Keratinocyte (primary cell): ENCODE results near the gene TMCC1. TPM values are rescaled to one million over a fixed set of nuclear protein-coding genes. Genes with fewer than 3 reads are reported as not detected.

Source experiments
- DNase-seq: peaks from one replicate; pipeline ENCODE4 v3.0.0-alpha.2; 2011; ENCODE audit warnings: low read depth, missing footprints, low spot score
- FAIRE-seq: peaks from 2 replicates; lab custom pipeline; 2011; peaks lifted over from hg19 to GRCh38; lab: Jason Lieb, UNC
- H2AFZ ChIP-seq: 2 replicates; pipeline ENCODE4 v1.6.0; 2012; ENCODE audit warnings: low read length, control low read depth, inconsistent platforms; ENCODE audit not compliant: control insufficient read depth
- H3K27ac ChIP-seq: 2 replicates; pipeline ENCODE4 v1.5.1; 2011; ENCODE audit warnings: low read length; ENCODE audit not compliant: control insufficient read depth, insufficient read depth
- H3K27me3 ChIP-seq: 3 replicates; pipeline ENCODE4 v1.6.0; 2011; ENCODE audit warnings: low read length; ENCODE audit not compliant: control insufficient read depth, insufficient read depth; ENCODE audit errors: extremely low read depth
- H3K36me3 ChIP-seq, 2 experiments: 2 replicates in 1 of 2; 3 replicates in 1 of 2; pipeline ENCODE4 v1.5.1; 2011; ENCODE audit warnings: low read length in 2 of 2, mild to moderate bottlenecking in 1 of 2; ENCODE audit not compliant: control insufficient read depth in 2 of 2, insufficient read depth in 2 of 2; ENCODE audit errors: extremely low read depth in 1 of 2
- H3K4me1 ChIP-seq: 3 replicates; pipeline ENCODE4 v1.5.1; 2011; ENCODE audit warnings: low read length; ENCODE audit not compliant: control insufficient read depth, insufficient read depth; ENCODE audit errors: extremely low read depth
- H3K4me2 ChIP-seq: 3 replicates; pipeline ENCODE4 v1.6.0; 2011; ENCODE audit warnings: low read depth, low read length; ENCODE audit not compliant: control insufficient read depth, insufficient read depth; ENCODE audit errors: extremely low read depth
- H3K4me3 ChIP-seq, 3 experiments: fragments of 200-600 bp in 1 of 3; sonication (generic) in 1 of 3; 2 replicates in 2 of 3; 3 replicates in 1 of 3; pipeline ENCODE4 v1.5.1; 2011 to 2016; ENCODE audit warnings: low read length in 3 of 3, mild to moderate bottlenecking in 3 of 3, control low read depth in 2 of 3, inconsistent platforms in 1 of 3, low read depth in 1 of 3, mixed read lengths in 1 of 3, mixed run types in 1 of 3, moderate library complexity in 1 of 3; ENCODE audit not compliant: control insufficient read depth in 2 of 3, insufficient read depth in 2 of 3; ENCODE audit errors: extremely low read depth in 1 of 3
- H3K79me2 ChIP-seq: 2 replicates; pipeline ENCODE4 v1.6.0; 2012; ENCODE audit warnings: low read length; ENCODE audit not compliant: control insufficient read depth, insufficient read depth
- H3K9ac ChIP-seq: 3 replicates; pipeline ENCODE4 v1.6.0; 2011; ENCODE audit warnings: low read length; ENCODE audit not compliant: control insufficient read depth, insufficient read depth; ENCODE audit errors: extremely low read depth
- H3K9me1 ChIP-seq: 3 replicates; pipeline ENCODE4 v1.6.0; 2011; ENCODE audit warnings: low read length; ENCODE audit not compliant: control insufficient read depth, insufficient read depth; ENCODE audit errors: extremely low read depth
- H3K9me3 ChIP-seq: 2 replicates; pipeline ENCODE4 v1.5.1; 2012; ENCODE audit warnings: low read depth, low read length; ENCODE audit not compliant: control insufficient read depth
- H4K20me1 ChIP-seq: 3 replicates; pipeline ENCODE4 v1.6.0; 2011; ENCODE audit warnings: low read length; ENCODE audit not compliant: control insufficient read depth, insufficient read depth; ENCODE audit errors: extremely low read depth
- CTCF ChIP-seq, 3 experiments: IDR thresholded peaks in 1 of 3; conservative IDR thresholded peaks in 1 of 3; optimal IDR thresholded peaks in 1 of 3; 2 replicates in 2 of 3; 3 replicates in 1 of 3; pipeline versions ENCODE3 to v1.5.1; 2011; ENCODE audit warnings: low read length in 3 of 3, mild to moderate bottlenecking in 3 of 3, moderate library complexity in 2 of 3, control low read depth in 1 of 3, inconsistent platforms in 1 of 3; ENCODE audit not compliant: insufficient read depth in 2 of 3; ENCODE audit errors: extremely low read depth in 1 of 3
- EZH2 ChIP-seq: IDR thresholded peaks from one replicate; pipeline ENCODE4 v1.6.1; 2012; ENCODE audit warnings: inconsistent platforms, mild to moderate bottlenecking, low read length, moderate library complexity
- dilution Hi-C: fragments of 300-500 bp; cut with MboI; formaldehyde crosslinking; loops from one replicate; pipeline ENCODE4 v1.7.0; 2020; ENCODE audit warnings: low sequenced_read_pairs; ENCODE audit not compliant: extremely low pct_ligation_motif_present
- polyA plus RNA-seq, 5 experiments: library from polyadenylated mRNA; depleted of rRNA in 3 of 5; stranded (reverse) in 3 of 5; stranded (forward) in 1 of 5; unstranded in 1 of 5; fragments of >200 nt; gene quantifications; 1 replicate in 1 of 5; 2 replicates in 3 of 5; 3 replicates in 1 of 5; pipeline versions ENCODE4 v1.2.1 to v1.2.3, GENCODE V29; 2011 to 2012; ENCODE audit warnings: missing spikeins in 2 of 5, low read depth in 1 of 5, low replicate concordance in 1 of 5

The TMCC1 gene
- polyA plus RNA-seq, 1 donor (not counting 4 experiments of a cell fraction or from before 2014, with no cell fraction given): 27.7 TPM

GRCh38 chr3:129747136-129747535 is 146.4 kb downstream of the TMCC1 start:
- Histone ChIP-seq H3K4me1 (peaks cover 14% of the 10 kb centered on the region), H4K20me1 (no peaks in the 10 kb centered on the region), H3K9ac (no peak overlapping the region), H3K4me3 (no peak overlapping the region), H3K9me1 (no peaks in the 10 kb centered on the region), H3K27ac (no peak overlapping the region), H3K36me3 (peaks cover 0 to 1% of the 10 kb centered on the region in 2 experiments), H3K9me3 (no peaks in the 10 kb centered on the region), H2AFZ (no peak overlapping the region), H3K4me2 (no peak overlapping the region), H3K27me3 (no peaks in the 10 kb centered on the region), H3K79me2 (peaks cover 86% of the 10 kb centered on the region)
- no peak for FAIRE-seq
- dilution Hi-C loops: no loop called here
- TF ChIP-seq EZH2 (no peak), CTCF (optimal IDR thresholded peaks at IDR 0.05 in 1 of 3, IDR thresholded peaks at IDR 0.05 in 1 of 3, conservative IDR thresholded peaks at IDR 0.05 in 1 of 3; ENCODE audit: extremely low read depth in 1 of 3, insufficient read depth in 2 of 3, low read length in 3 of 3) (no peak)
- no peak for DNase-seq

- Histone ChIP-seq H3K79me2 (peaks cover 86% of the 10 kb centered on the region), H3K9me1 (no peaks in the 10 kb centered on the region), H3K4me3 (no peak overlapping the region), H3K27ac (no peak overlapping the region), H3K4me2 (no peak overlapping the region), H3K9me3 (no peaks in the 10 kb centered on the region), H3K4me1 (peaks cover 10% of the 10 kb centered on the region), H3K36me3 (peaks cover 0 to 1% of the 10 kb centered on the region in 2 experiments), H3K27me3 (no peaks in the 10 kb centered on the region), H3K9ac (no peak overlapping the region), H4K20me1 (no peaks in the 10 kb centered on the region), H2AFZ (no peak overlapping the region)
- dilution Hi-C loops: no loop called here
- TF ChIP-seq EZH2 (no peak), CTCF (optimal IDR thresholded peaks at IDR 0.05 in 1 of 3, IDR thresholded peaks at IDR 0.05 in 1 of 3, conservative IDR thresholded peaks at IDR 0.05 in 1 of 3; ENCODE audit: extremely low read depth in 1 of 3, insufficient read depth in 2 of 3, low read length in 3 of 3) (no peak)
- FAIRE-seq (no peak), DNase-seq (no peak)
Measured at GRCh38 chr3:129746629-129747028, 146.9 kb downstream of the TMCC1 start.
